HL-60/S4 treated with retinoic acid at 250 ng/mL for 4 days and 3 days (cell line): ENCODE data around the gene CCDC6.
"Not testable (repeated sequence)": the region's sequence is repeated elsewhere in the genome, so short reads cannot be mapped to it uniquely, and the experiment has no call there.

Experiments
- in situ Hi-C: fragments of 300-500 bp; cut with MboI; formaldehyde crosslinking; loops from 2 replicates; pipeline ENCODE4 v1.7.0; 2022; ENCODE audit warnings: low sequenced_read_pairs

The CCDC6 gene

GRCh38 chr10:59881640-59882039 is 24.7 kb downstream of the CCDC6 start:
- in situ Hi-C loops = no loop called here

GRCh38 chr10:59880971-59881510 is 25.3 kb downstream of the CCDC6 start:
- in situ Hi-C loops = no loop called here

- in situ Hi-C loops = no loop called here
Observed at GRCh38 chr10:59880019-59880717, 26.2 kb downstream of the CCDC6 start.

GRCh38 chr10:59879363-59879913 is 26.9 kb downstream of the CCDC6 start:
- in situ Hi-C loops = no loop called here

- in situ Hi-C loops = no loop called here
Observed at GRCh38 chr10:59878915-59879314, 27.4 kb downstream of the CCDC6 start.

- in situ Hi-C loops = no loop called here
Observed at GRCh38 chr10:59878289-59878688, 28.1 kb downstream of the CCDC6 start.

- in situ Hi-C loops = no loop called here
Observed at GRCh38 chr10:59877191-59877671, 29.1 kb downstream of the CCDC6 start.

- in situ Hi-C loops = no loop called here
Observed at GRCh38 chr10:59876695-59877094, 29.7 kb downstream of the CCDC6 start.

- in situ Hi-C loops = not testable (repeated sequence)
Observed at GRCh38 chr10:59876208-59876607, 30.1 kb downstream of the CCDC6 start.

- in situ Hi-C loops = no loop called here
Observed at GRCh38 chr10:59873896-59874295, 32.5 kb downstream of the CCDC6 start.

GRCh38 chr10:59872892-59873463 is 33.4 kb downstream of the CCDC6 start:
- in situ Hi-C loops = no loop called here

- in situ Hi-C loops = no loop called here
Observed at GRCh38 chr10:59870152-59870551, 36.2 kb downstream of the CCDC6 start.

- in situ Hi-C loops = no loop called here
Observed at GRCh38 chr10:59869594-59869940, 36.8 kb downstream of the CCDC6 start.

GRCh38 chr10:59868696-59869593 is 37.4 kb downstream of the CCDC6 start:
- in situ Hi-C loops = no loop called here

- in situ Hi-C loops = no loop called here
Observed at GRCh38 chr10:59867590-59867989, 38.8 kb downstream of the CCDC6 start.

GRCh38 chr10:59865101-59865500 is 41.3 kb downstream of the CCDC6 start:
- in situ Hi-C loops = no loop called here

GRCh38 chr10:59864141-59864962 is 42.0 kb downstream of the CCDC6 start:
- in situ Hi-C loops = no loop called here

GRCh38 chr10:59859570-59859969 is 46.8 kb downstream of the CCDC6 start:
- in situ Hi-C loops = no loop called here

- in situ Hi-C loops = no loop called here
Observed at GRCh38 chr10:59857921-59858320, 48.4 kb downstream of the CCDC6 start.

GRCh38 chr10:59857049-59857448 is 49.3 kb downstream of the CCDC6 start:
- in situ Hi-C loops = no loop called here
